Fibroblast of pulmonary artery (primary cell): ENCODE data around the gene CTSE.
"Not testable (repeated sequence)": the region's sequence is repeated elsewhere in the genome, so short reads cannot be mapped to it uniquely, and the experiment has no call there.

Experiments
- DNase-seq: peaks from one replicate; pipeline ENCODE4 v3.0.0-alpha.2; 2010; ENCODE audit warnings: low read depth
- H3K4me3 ChIP-seq: replicated peaks from 2 replicates; pipeline ENCODE4 v1.5.1; 2011; ENCODE audit warnings: low read depth, mild to moderate bottlenecking, control low read depth, low read length, moderate library complexity
- CTCF ChIP-seq: IDR thresholded peaks from 2 replicates; pipeline ENCODE4 v1.5.1; 2011; ENCODE audit warnings: mild to moderate bottlenecking, control low read depth, low read length, inconsistent platforms; ENCODE audit errors: missing control alignments

CTSE gene

GRCh38 chr1:206062464-206062863 is 38.8 kb upstream of the CTSE start:
- no peak for TF ChIP-seq CTCF
- H3K4me3 ChIP-seq, result no peak overlapping the region
- DNase-seq, result no peak

- no peak for DNase-seq
- H3K4me3 ChIP-seq, result no peak overlapping the region
- TF ChIP-seq CTCF, result no peak
These were observed 37.1 kb upstream of the CTSE start for GRCh38 chr1:206060844-206061243.

- DNase-seq, result no peak
- TF ChIP-seq CTCF, result no peak
- H3K4me3 ChIP-seq, result no peak overlapping the region
These were observed 35.7 kb upstream of the CTSE start for GRCh38 chr1:206059355-206059915.

- H3K4me3 ChIP-seq, result no peak overlapping the region
- no peak for TF ChIP-seq CTCF
- DNase-seq, result no peak
These were observed 35.2 kb upstream of the CTSE start for GRCh38 chr1:206058927-206059292.

GRCh38 chr1:206058289-206058926 is 34.7 kb upstream of the CTSE start:
- DNase-seq, H3K4me3 ChIP-seq: not testable (repeated sequence)

GRCh38 chr1:206055639-206056323 is 32.1 kb upstream of the CTSE start:
- not testable (repeated sequence) for H3K4me3 ChIP-seq, DNase-seq

- DNase-seq, result not testable (repeated sequence)
These were observed 31.5 kb upstream of the CTSE start for GRCh38 chr1:206055069-206055625.

GRCh38 chr1:206053616-206054015 is 29.9 kb upstream of the CTSE start:
- H3K4me3 ChIP-seq, DNase-seq: not testable (repeated sequence)

More at GRCh38 chr1:206055069-206055625, 31.5 kb upstream of the CTSE start:
- H3K4me3 ChIP-seq, result not testable (repeated sequence)

- not testable (repeated sequence) for DNase-seq, H3K4me3 ChIP-seq
These were observed 29.4 kb upstream of the CTSE start, which contains the start of gene RHEX for GRCh38 chr1:206052919-206053610. TSS of gene RHEX (plus strand) at chr1:206053173. CDS start at chr1:206097829, 44,656 bp downstream.

GRCh38 chr1:206052231-206052865 is 28.7 kb upstream of the CTSE start:
- not testable (repeated sequence) for DNase-seq, H3K4me3 ChIP-seq
